Sigmoid colon (tissue), 7 donors: ENCODE measurements around the gene UBE2E1. TPM values are rescaled to one million over a fixed set of nuclear protein-coding genes. Genes with fewer than 3 reads are reported as not detected.

Source experiments
- DNase-seq: peaks from one replicate; pipeline ENCODE4 v3.0.0-alpha.2; 2019
- H3K27ac ChIP-seq, 4 donors: fragments of 200-600 bp; sonication (generic); one replicate each; pipeline ENCODE4 v1.5.1; 2016 to 2019; ENCODE audit warnings: mild to moderate bottlenecking in 1 of 4
- H3K27me3 ChIP-seq, 3 donors: fragments of 200-600 bp; sonication (generic); one replicate each; pipeline ENCODE4 v1.5.1; 2019; ENCODE audit warnings: mild to moderate bottlenecking in 1 of 3
- H3K36me3 ChIP-seq, 4 donors: fragments of 200-600 bp; sonication (generic); one replicate each; pipeline ENCODE4 v1.5.1; 2016 to 2019
- H3K4me1 ChIP-seq, 4 donors: fragments of 200-600 bp; sonication (generic); one replicate each; pipeline ENCODE4 v1.5.1; 2017 to 2019
- H3K4me3 ChIP-seq, 4 donors: fragments of 200-600 bp; sonication (generic); one replicate each; pipeline ENCODE4 v1.5.1; 2017 to 2019; ENCODE audit warnings: mild to moderate bottlenecking in 2 of 4, moderate library complexity in 1 of 4
- H3K9me3 ChIP-seq, 4 donors: fragments of 200-600 bp in 3 of 4; sonication (generic) in 3 of 4; one replicate each; pipeline versions ENCODE4 v1.5.1 to v1.6.1; 2013 to 2019
- CTCF ChIP-seq, 4 experiments: fragments of 450-650 bp in 3 of 4; fragments of 200-600 bp in 1 of 4; IDR thresholded peaks; one replicate each; pipeline ENCODE4 v1.5.1; 2016 to 2019; ENCODE audit warnings: antibody characterized with exemption in 4 of 4, mild to moderate bottlenecking in 3 of 4, moderate library complexity in 2 of 4
- EP300 ChIP-seq, 4 donors: sonication (generic); formaldehyde crosslinking; IDR thresholded peaks; one replicate each; pipeline ENCODE4 v1.6.1; 2017; ENCODE audit warnings: antibody characterized with exemption in 4 of 4
- POLR2A ChIP-seq, 2 donors: fragments of 450-650 bp; IDR thresholded peaks; one replicate each; pipeline ENCODE4 v1.6.1; 2016; ENCODE audit warnings: antibody characterized with exemption in 2 of 2, mild to moderate bottlenecking in 2 of 2, moderate library complexity in 2 of 2
- POLR2AphosphoS5 ChIP-seq, 4 donors: sonication (generic); formaldehyde crosslinking; IDR thresholded peaks; one replicate each; pipeline ENCODE4 v1.6.1; 2017; ENCODE audit warnings: antibody characterized with exemption in 4 of 4
- WGBS, 2 donors: extraction: QIAGEN DNeasy Blood & Tissue Kit; methylation state at CpG; one replicate each; pipeline ENCODE4 v1.1.7; 2013; 5-methylcytosine and 5-hydroxymethylcytosine counted together
- intact Hi-C: fragments of 100-400 bp; cut with DNase I; formaldehyde crosslinking; loops from one replicate; pipeline ENCODE4 v1.15.1; 2023
- polyA plus RNA-seq, 3 donors: library from polyadenylated mRNA; stranded (reverse); fragments of 200-250 nt; gene quantifications; one replicate each; pipeline ENCODE4 v1.2.3, GENCODE V29; 2013
- total RNA-seq, 4 donors: library from RNA; depleted of rRNA; stranded (reverse); fragments of >200 nt; gene quantifications; one replicate each; pipeline ENCODE4 v1.1.0, GENCODE V29; 2016
- donor health status: healthy with polysubstance abuse.
- donor health status: Bipolar disorder and iron deficiency.
- donor health status: healthy.

Gene UBE2E1
- total and polyA plus RNA-seq, 7 donors, result 61.4 to 145 (median 96.4) TPM

GRCh38 chr3:23884481-23884880, 78.7 kb downstream of the UBE2E1 start:
- H3K4me1 ChIP-seq, result peaks cover 0 to 18% (median 8%) of the 10 kb centered on the region in 4 donors
- H3K27ac ChIP-seq, result no peak overlapping the region
- H3K27me3 ChIP-seq, result no peaks in the 10 kb centered on the region
- 85 to 92% methylated on average over 2 of the region's 2 CpGs for WGBS, 2 donors
- TF ChIP-seq POLR2A (IDR thresholded peaks at IDR 0.05), result no peak
- TF ChIP-seq EP300 (IDR thresholded peaks at IDR 0.05), result no peak
- TF ChIP-seq POLR2AphosphoS5 (IDR thresholded peaks at IDR 0.05), result no peak
- TF ChIP-seq CTCF (IDR thresholded peaks at IDR 0.05), result no peak
- H3K9me3 ChIP-seq, result no peaks in the 10 kb centered on the region
- H3K4me3 ChIP-seq, result no peak overlapping the region
- peaks cover 0 to 11% (median 0%) of the 10 kb centered on the region in 4 donors for H3K36me3 ChIP-seq
- intact Hi-C loops, result no loop called here
- DNase-seq, result no peak

- Histone ChIP-seq H3K36me3 (peaks cover 0 to 11% (median 2%) of the 10 kb centered on the region in 4 donors), H3K27me3 (no peaks in the 10 kb centered on the region), H3K4me3 (no peak overlapping the region), H3K9me3 (no peaks in the 10 kb centered on the region), H3K27ac (no peak overlapping the region), H3K4me1 (peaks cover 0 to 17% (median 6%) of the 10 kb centered on the region in 4 donors)
- WGBS, 2 donors, result 92 to 93% methylated on average over 6 of the region's 6 CpGs
- DNase-seq, result no peak
- intact Hi-C loops, result loop anchor here (5.0 kb wide), 1 partner anchor 797 kb away; no protein-coding TSS in a partner anchor
- TF ChIP-seq POLR2AphosphoS5 (IDR thresholded peaks at IDR 0.05) (no peak), POLR2A (IDR thresholded peaks at IDR 0.05) (no peak), CTCF (IDR thresholded peaks at IDR 0.05) (no peak), EP300 (IDR thresholded peaks at IDR 0.05) (no peak)
These were observed 79.5 kb downstream of the UBE2E1 start for GRCh38 chr3:23885210-23885609.

- H3K27me3 ChIP-seq, result no peaks in the 10 kb centered on the region
- H3K4me3 ChIP-seq, result no peak overlapping the region
- DNase-seq, result no peak
- TF ChIP-seq POLR2AphosphoS5 (IDR thresholded peaks at IDR 0.05) (no peak), POLR2A (IDR thresholded peaks at IDR 0.05) (no peak), CTCF (IDR thresholded peaks at IDR 0.05) (no peak), EP300 (IDR thresholded peaks at IDR 0.05) (no peak)
- peaks cover 0 to 7% (median 0%) of the 10 kb centered on the region in 4 donors for H3K4me1 ChIP-seq
- peaks cover 0 to 15% (median 6%) of the 10 kb centered on the region in 4 donors for H3K36me3 ChIP-seq
- WGBS, 2 donors, result 96 to 98% methylated on average over 3 of the region's 3 CpGs
- intact Hi-C loops, result loop anchor here (5.0 kb wide), 1 partner anchor 796 kb away; no protein-coding TSS in a partner anchor
- H3K27ac ChIP-seq, result no peak overlapping the region
- no peaks in the 10 kb centered on the region for H3K9me3 ChIP-seq
These were observed 80.6 kb downstream of the UBE2E1 start for GRCh38 chr3:23886311-23886710.

- Histone ChIP-seq H3K4me3 (no peak overlapping the region), H3K27ac (no peak overlapping the region), H3K9me3 (no peaks in the 10 kb centered on the region), H3K27me3 (no peaks in the 10 kb centered on the region), H3K4me1 (peaks cover 0 to 7% (median 0%) of the 10 kb centered on the region in 4 donors), H3K36me3 (peaks cover 0 to 19% (median 0%) of the 10 kb centered on the region in 4 donors)
- 38 to 64% methylated on average over 3 of the region's 3 CpGs for WGBS, 2 donors
- intact Hi-C loops, result loop anchor here (5.0 kb wide), 1 partner anchor 794 kb away; no protein-coding TSS in a partner anchor
- DNase-seq, result no peak
- TF ChIP-seq POLR2AphosphoS5 (IDR thresholded peaks at IDR 0.05) (no peak), EP300 (IDR thresholded peaks at IDR 0.05) (no peak), POLR2A (IDR thresholded peaks at IDR 0.05) (peak in 1 of 2 donors; percentile 9), CTCF (IDR thresholded peaks at IDR 0.05) (peak; percentile 65 to 86 (median 76))
These were observed 83.0 kb downstream of the UBE2E1 start for GRCh38 chr3:23888617-23889228.
